K562 (cell line): ENCODE results near the gene MECR. TPM values are rescaled to one million over a fixed set of nuclear protein-coding genes. Genes with fewer than 3 reads are reported as not detected.

Experiments used
- BCOR ChIP-seq: fragments of 450-650 bp; IDR thresholded peaks from 2 replicates; pipeline ENCODE4 v1.6.1; 2016
- CBFA2T3 ChIP-seq: fragments of 450-650 bp; IDR thresholded peaks from 2 replicates; pipeline ENCODE4 v1.6.1; 2017
- CBX1 ChIP-seq: sonication (generic); IDR thresholded peaks from 2 replicates; pipeline ENCODE4 v1.6.1; 2016; ENCODE audit warnings: antibody characterized with exemption, low read depth, mild to moderate bottlenecking
- CBX5 ChIP-seq: IDR thresholded peaks from 2 replicates; pipeline ENCODE4 v1.6.1; 2014; ENCODE audit warnings: low read depth, borderline replicate concordance
- JUND ChIP-seq, 2 experiments: IDR thresholded peaks; 2 replicates in 1 of 2; 3 replicates in 1 of 2; pipeline ENCODE4 v1.6.1; 2011; ENCODE audit warnings: borderline replicate concordance in 2 of 2, low read depth in 2 of 2, low read length in 2 of 2, improper control_type of control experiment in 1 of 2, missing biosample characterization in 1 of 2, missing genetic modification characterization in 1 of 2, missing genetic modification reagents in 1 of 2
- KLF13 ChIP-seq: fragments of 450-650 bp; IDR thresholded peaks from 2 replicates; pipeline ENCODE4 v1.6.1; 2016; ENCODE audit warnings: missing genetic modification characterization, low read depth, mild to moderate bottlenecking, missing compliant biosample characterization, moderate library complexity, borderline replicate concordance
- LARP7 ChIP-seq: fragments of 450-650 bp; IDR thresholded peaks from 2 replicates; pipeline ENCODE4 v1.6.1; 2016
- MCM2 ChIP-seq: fragments of 450-650 bp; IDR thresholded peaks from 2 replicates; pipeline ENCODE4 v1.6.1; 2017; ENCODE audit warnings: low read depth, mild to moderate bottlenecking
- PCBP2 ChIP-seq: fragments of 200-400 bp; formaldehyde crosslinking; IDR thresholded peaks from 2 replicates; pipeline ENCODE4 v1.6.1; 2018; ENCODE audit warnings: low read length, low read depth, mild to moderate bottlenecking, moderate library complexity; ENCODE audit not compliant: poor library complexity, severe bottlenecking
- SNIP1 ChIP-seq: fragments of 450-650 bp; IDR thresholded peaks from 2 replicates; pipeline ENCODE4 v1.7.1; 2017; ENCODE audit warnings: low read depth, mild to moderate bottlenecking
- STAT5B ChIP-seq: fragments of 250-450 bp; sonication (Bioruptor Pico); IDR thresholded peaks from 2 replicates; pipeline ENCODE4 v1.8.0; 2021; ENCODE audit warnings: mild to moderate bottlenecking, inconsistent platforms
- ZBTB49 ChIP-seq: sonication (generic); formaldehyde crosslinking; IDR thresholded peaks from 2 replicates; pipeline ENCODE4 v1.8.0; 2022; ENCODE audit warnings: missing genetic modification reagents, mild to moderate bottlenecking, borderline replicate concordance
- ZNF584 ChIP-seq: fragments of 200-800 bp; sonication (Bioruptor generic); IDR thresholded peaks from 2 replicates; pipeline ENCODE4 v1.6.1; 2016; ENCODE audit warnings: low read depth, mild to moderate bottlenecking, missing genetic modification characterization, missing compliant biosample characterization
- polyA plus RNA-seq, 8 experiments: library from polyadenylated mRNA; depleted of rRNA in 4 of 8; stranded (reverse) in 5 of 8; unstranded in 3 of 8; fragments of >200 nt; fragmentation: Nextera tagmentation in 2 of 8; fragmentation: Illumina TruSeq in 1 of 8; extraction: Ambion mirVana in 2 of 8; extraction: Trizol in 1 of 8; gene quantifications; 2 replicates each; pipeline versions ENCODE4 v1.2.1 to v1.2.3, GENCODE V29; 2011 to 2014; ENCODE audit warnings: inconsistent platforms in 1 of 8, missing spikeins in 1 of 8
- total RNA-seq, 7 experiments: library from RNA; depleted of rRNA in 6 of 7; stranded (reverse); fragments of >200 nt in 6 of 7; fragmentation: Illumina TruSeq in 2 of 7; extraction: Trizol in 2 of 7; gene quantifications; 2 replicates each; pipeline versions ENCODE4 v1.2.1 to v1.2.3, GENCODE V29; 2011 to 2021; ENCODE audit warnings: low replicate concordance in 1 of 7
- TF ChIP-seq, protein P1 (sequence below): fragments of 200-600 bp; sonication (generic); IDR thresholded peaks from one replicate; pipeline ENCODE4 v1.6.1; 2012; ENCODE audit warnings: mild to moderate bottlenecking, low read depth, low read length, inconsistent platforms

The MECR gene
- total and polyA plus RNA-seq, 9 of the 15 experiments (the other 6 are each of a cell fraction or from before 2014, with no cell fraction given), result 10.4 to 58.6 (median 42.9) TPM

GRCh38 chr1:29202584-29203340 is 28.0 kb downstream of the MECR start (continued):
- TF ChIP-seq, protein P1, sequence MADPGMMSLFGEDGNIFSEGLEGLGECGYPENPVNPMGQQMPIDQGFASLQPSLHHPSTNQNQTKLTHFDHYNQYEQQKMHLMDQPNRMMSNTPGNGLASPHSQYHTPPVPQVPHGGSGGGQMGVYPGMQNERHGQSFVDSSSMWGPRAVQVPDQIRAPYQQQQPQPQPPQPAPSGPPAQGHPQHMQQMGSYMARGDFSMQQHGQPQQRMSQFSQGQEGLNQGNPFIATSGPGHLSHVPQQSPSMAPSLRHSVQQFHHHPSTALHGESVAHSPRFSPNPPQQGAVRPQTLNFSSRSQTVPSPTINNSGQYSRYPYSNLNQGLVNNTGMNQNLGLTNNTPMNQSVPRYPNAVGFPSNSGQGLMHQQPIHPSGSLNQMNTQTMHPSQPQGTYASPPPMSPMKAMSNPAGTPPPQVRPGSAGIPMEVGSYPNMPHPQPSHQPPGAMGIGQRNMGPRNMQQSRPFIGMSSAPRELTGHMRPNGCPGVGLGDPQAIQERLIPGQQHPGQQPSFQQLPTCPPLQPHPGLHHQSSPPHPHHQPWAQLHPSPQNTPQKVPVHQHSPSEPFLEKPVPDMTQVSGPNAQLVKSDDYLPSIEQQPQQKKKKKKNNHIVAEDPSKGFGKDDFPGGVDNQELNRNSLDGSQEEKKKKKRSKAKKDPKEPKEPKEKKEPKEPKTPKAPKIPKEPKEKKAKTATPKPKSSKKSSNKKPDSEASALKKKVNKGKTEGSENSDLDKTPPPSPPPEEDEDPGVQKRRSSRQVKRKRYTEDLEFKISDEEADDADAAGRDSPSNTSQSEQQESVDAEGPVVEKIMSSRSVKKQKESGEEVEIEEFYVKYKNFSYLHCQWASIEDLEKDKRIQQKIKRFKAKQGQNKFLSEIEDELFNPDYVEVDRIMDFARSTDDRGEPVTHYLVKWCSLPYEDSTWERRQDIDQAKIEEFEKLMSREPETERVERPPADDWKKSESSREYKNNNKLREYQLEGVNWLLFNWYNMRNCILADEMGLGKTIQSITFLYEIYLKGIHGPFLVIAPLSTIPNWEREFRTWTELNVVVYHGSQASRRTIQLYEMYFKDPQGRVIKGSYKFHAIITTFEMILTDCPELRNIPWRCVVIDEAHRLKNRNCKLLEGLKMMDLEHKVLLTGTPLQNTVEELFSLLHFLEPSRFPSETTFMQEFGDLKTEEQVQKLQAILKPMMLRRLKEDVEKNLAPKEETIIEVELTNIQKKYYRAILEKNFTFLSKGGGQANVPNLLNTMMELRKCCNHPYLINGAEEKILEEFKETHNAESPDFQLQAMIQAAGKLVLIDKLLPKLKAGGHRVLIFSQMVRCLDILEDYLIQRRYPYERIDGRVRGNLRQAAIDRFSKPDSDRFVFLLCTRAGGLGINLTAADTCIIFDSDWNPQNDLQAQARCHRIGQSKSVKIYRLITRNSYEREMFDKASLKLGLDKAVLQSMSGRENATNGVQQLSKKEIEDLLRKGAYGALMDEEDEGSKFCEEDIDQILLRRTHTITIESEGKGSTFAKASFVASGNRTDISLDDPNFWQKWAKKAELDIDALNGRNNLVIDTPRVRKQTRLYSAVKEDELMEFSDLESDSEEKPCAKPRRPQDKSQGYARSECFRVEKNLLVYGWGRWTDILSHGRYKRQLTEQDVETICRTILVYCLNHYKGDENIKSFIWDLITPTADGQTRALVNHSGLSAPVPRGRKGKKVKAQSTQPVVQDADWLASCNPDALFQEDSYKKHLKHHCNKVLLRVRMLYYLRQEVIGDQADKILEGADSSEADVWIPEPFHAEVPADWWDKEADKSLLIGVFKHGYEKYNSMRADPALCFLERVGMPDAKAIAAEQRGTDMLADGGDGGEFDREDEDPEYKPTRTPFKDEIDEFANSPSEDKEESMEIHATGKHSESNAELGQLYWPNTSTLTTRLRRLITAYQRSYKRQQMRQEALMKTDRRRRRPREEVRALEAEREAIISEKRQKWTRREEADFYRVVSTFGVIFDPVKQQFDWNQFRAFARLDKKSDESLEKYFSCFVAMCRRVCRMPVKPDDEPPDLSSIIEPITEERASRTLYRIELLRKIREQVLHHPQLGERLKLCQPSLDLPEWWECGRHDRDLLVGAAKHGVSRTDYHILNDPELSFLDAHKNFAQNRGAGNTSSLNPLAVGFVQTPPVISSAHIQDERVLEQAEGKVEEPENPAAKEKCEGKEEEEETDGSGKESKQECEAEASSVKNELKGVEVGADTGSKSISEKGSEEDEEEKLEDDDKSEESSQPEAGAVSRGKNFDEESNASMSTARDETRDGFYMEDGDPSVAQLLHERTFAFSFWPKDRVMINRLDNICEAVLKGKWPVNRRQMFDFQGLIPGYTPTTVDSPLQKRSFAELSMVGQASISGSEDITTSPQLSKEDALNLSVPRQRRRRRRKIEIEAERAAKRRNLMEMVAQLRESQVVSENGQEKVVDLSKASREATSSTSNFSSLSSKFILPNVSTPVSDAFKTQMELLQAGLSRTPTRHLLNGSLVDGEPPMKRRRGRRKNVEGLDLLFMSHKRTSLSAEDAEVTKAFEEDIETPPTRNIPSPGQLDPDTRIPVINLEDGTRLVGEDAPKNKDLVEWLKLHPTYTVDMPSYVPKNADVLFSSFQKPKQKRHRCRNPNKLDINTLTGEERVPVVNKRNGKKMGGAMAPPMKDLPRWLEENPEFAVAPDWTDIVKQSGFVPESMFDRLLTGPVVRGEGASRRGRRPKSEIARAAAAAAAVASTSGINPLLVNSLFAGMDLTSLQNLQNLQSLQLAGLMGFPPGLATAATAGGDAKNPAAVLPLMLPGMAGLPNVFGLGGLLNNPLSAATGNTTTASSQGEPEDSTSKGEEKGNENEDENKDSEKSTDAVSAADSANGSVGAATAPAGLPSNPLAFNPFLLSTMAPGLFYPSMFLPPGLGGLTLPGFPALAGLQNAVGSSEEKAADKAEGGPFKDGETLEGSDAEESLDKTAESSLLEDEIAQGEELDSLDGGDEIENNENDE, result no peak
- TF ChIP-seq JUND (IDR thresholded peaks at IDR 0.05; ENCODE audit: borderline replicate concordance, low read depth, low read length), result peak; percentile 99
- TF ChIP-seq JUND (tag; IDR thresholded peaks at IDR 0.05; ENCODE audit: borderline replicate concordance, low read depth, low read length), result peak; percentile 99
- no peak for TF ChIP-seq MCM2
- no peak for TF ChIP-seq CBX1
- TF ChIP-seq KLF13 (tag), result 0 out of 2 replicates have a peak, but pooled peaks have one; percentile 24
- no peak for TF ChIP-seq SNIP1
- no peak for TF ChIP-seq STAT5B (CRISPR knock-in tag)
- TF ChIP-seq CBX5, result no peak
- TF ChIP-seq BCOR, result peak; percentile 80
- peak; percentile 43; the same call in 1 of the 2 replicates for TF ChIP-seq ZNF584
- TF ChIP-seq CBFA2T3, result peak; percentile 93
- TF ChIP-seq ZBTB49 (CRISPR knock-in tag), result no peak
- no peak for TF ChIP-seq PCBP2
- no peak for TF ChIP-seq LARP7
